IPS-18a (cell line): ENCODE data around the gene FAM184A.

Experiments used
- H3K27ac ChIP-seq: one replicate; pipeline ENCODE4 v1.5.1; 2013; ENCODE audit warnings: low read length
- H3K27me3 ChIP-seq: one replicate; pipeline ENCODE4 v1.6.1; 2013; ENCODE audit warnings: mild to moderate bottlenecking, low read length; ENCODE audit not compliant: control insufficient read depth, insufficient read depth
- H3K36me3 ChIP-seq: one replicate; pipeline ENCODE4 v1.6.1; 2013; ENCODE audit warnings: low read depth, low read length; ENCODE audit not compliant: control insufficient read depth
- H3K4me1 ChIP-seq: one replicate; pipeline ENCODE4 v1.6.1; 2013; ENCODE audit warnings: low read depth, low read length; ENCODE audit not compliant: control insufficient read depth
- H3K4me3 ChIP-seq: one replicate; pipeline ENCODE4 v1.5.1; 2013; ENCODE audit warnings: low read length
- H3K9ac ChIP-seq: one replicate; pipeline ENCODE4 v1.6.1; 2013; ENCODE audit warnings: mild to moderate bottlenecking, low read length, moderate library complexity
- H3K9me3 ChIP-seq: one replicate; pipeline ENCODE4 v1.6.1; 2013; ENCODE audit warnings: low read depth, low read length; ENCODE audit not compliant: control insufficient read depth

The FAM184A gene

GRCh38 chr6:118981884-118982574, 96.4 kb downstream of the FAM184A start:
- no peaks in the 10 kb centered on the region for H3K9me3 ChIP-seq
- no peak overlapping the region for H3K9ac ChIP-seq
- H3K4me3 ChIP-seq, result no peak overlapping the region
- no peak overlapping the region for H3K27ac ChIP-seq
- H3K27me3 ChIP-seq, result no peaks in the 10 kb centered on the region
- H3K4me1 ChIP-seq, result no peaks in the 10 kb centered on the region
- peaks cover 12% of the 10 kb centered on the region for H3K36me3 ChIP-seq

GRCh38 chr6:118980063-118980462, 98.4 kb downstream of the FAM184A start:
- H3K27me3 ChIP-seq, result no peaks in the 10 kb centered on the region
- no peak overlapping the region for H3K4me3 ChIP-seq
- H3K9me3 ChIP-seq, result no peaks in the 10 kb centered on the region
- no peak overlapping the region for H3K9ac ChIP-seq
- H3K27ac ChIP-seq, result no peak overlapping the region
- no peaks in the 10 kb centered on the region for H3K4me1 ChIP-seq
- H3K36me3 ChIP-seq, result peaks cover 14% of the 10 kb centered on the region

- no peaks in the 10 kb centered on the region for H3K4me1 ChIP-seq
- H3K36me3 ChIP-seq, result peaks cover 18% of the 10 kb centered on the region
- no peaks in the 10 kb centered on the region for H3K9me3 ChIP-seq
- H3K27me3 ChIP-seq, result no peaks in the 10 kb centered on the region
- no peak overlapping the region for H3K4me3 ChIP-seq
- no peak overlapping the region for H3K27ac ChIP-seq
- H3K9ac ChIP-seq, result no peak overlapping the region
Measured at GRCh38 chr6:118974790-118975189, 103.7 kb downstream of the FAM184A start.

GRCh38 chr6:118971682-118972081, 106.8 kb downstream of the FAM184A start:
- Histone ChIP-seq H3K4me3 (no peak overlapping the region), H3K9me3 (no peaks in the 10 kb centered on the region), H3K27ac (no peak overlapping the region), H3K9ac (no peak overlapping the region), H3K36me3 (peaks cover 6% of the 10 kb centered on the region), H3K27me3 (no peaks in the 10 kb centered on the region), H3K4me1 (no peaks in the 10 kb centered on the region)

GRCh38 chr6:118970866-118971265, 107.6 kb downstream of the FAM184A start:
- H3K4me1 ChIP-seq, result no peaks in the 10 kb centered on the region
- no peak overlapping the region for H3K4me3 ChIP-seq
- no peaks in the 10 kb centered on the region for H3K9me3 ChIP-seq
- H3K9ac ChIP-seq, result no peak overlapping the region
- no peaks in the 10 kb centered on the region for H3K27me3 ChIP-seq
- peaks cover 6% of the 10 kb centered on the region for H3K36me3 ChIP-seq
- no peak overlapping the region for H3K27ac ChIP-seq

- no peaks in the 10 kb centered on the region for H3K9me3 ChIP-seq
- no peak overlapping the region for H3K4me3 ChIP-seq
- H3K4me1 ChIP-seq, result no peaks in the 10 kb centered on the region
- no peaks in the 10 kb centered on the region for H3K27me3 ChIP-seq
- H3K9ac ChIP-seq, result no peak overlapping the region
- H3K27ac ChIP-seq, result no peak overlapping the region
- no peaks in the 10 kb centered on the region for H3K36me3 ChIP-seq
Measured at GRCh38 chr6:118968416-118968815, 110.0 kb downstream of the FAM184A start.

- no peak overlapping the region for H3K9ac ChIP-seq
- H3K36me3 ChIP-seq, result no peaks in the 10 kb centered on the region
- no peaks in the 10 kb centered on the region for H3K27me3 ChIP-seq
- no peaks in the 10 kb centered on the region for H3K4me1 ChIP-seq
- H3K4me3 ChIP-seq, result no peak overlapping the region
- H3K27ac ChIP-seq, result no peak overlapping the region
- H3K9me3 ChIP-seq, result no peaks in the 10 kb centered on the region
Measured at GRCh38 chr6:118967239-118967638, 111.2 kb downstream of the FAM184A start.

- no peak overlapping the region for H3K9ac ChIP-seq
- no peaks in the 10 kb centered on the region for H3K27me3 ChIP-seq
- H3K36me3 ChIP-seq, result no peaks in the 10 kb centered on the region
- H3K4me1 ChIP-seq, result no peaks in the 10 kb centered on the region
- no peaks in the 10 kb centered on the region for H3K9me3 ChIP-seq
- H3K4me3 ChIP-seq, result no peak overlapping the region
- H3K27ac ChIP-seq, result no peak overlapping the region
Measured at GRCh38 chr6:118965843-118966370, 112.6 kb downstream of the FAM184A start.

GRCh38 chr6:118965371-118965770, 113.1 kb downstream of the FAM184A start:
- no peaks in the 10 kb centered on the region for H3K36me3 ChIP-seq

GRCh38 chr6:118963003-118963402, 115.5 kb downstream of the FAM184A start:
- H3K27ac ChIP-seq, result no peak overlapping the region

More at GRCh38 chr6:118965371-118965770, 113.1 kb downstream of the FAM184A start:
- Histone ChIP-seq H3K9ac (no peak overlapping the region), H3K27ac (no peak overlapping the region), H3K9me3 (no peaks in the 10 kb centered on the region), H3K4me1 (no peaks in the 10 kb centered on the region), H3K4me3 (no peak overlapping the region), H3K27me3 (no peaks in the 10 kb centered on the region)

GRCh38 chr6:118959903-118960302, 118.6 kb downstream of the FAM184A start:
- Histone ChIP-seq H3K9ac (no peak overlapping the region), H3K27me3 (no peaks in the 10 kb centered on the region), H3K4me3 (no peak overlapping the region), H3K4me1 (peaks cover 4% of the 10 kb centered on the region), H3K27ac (peak overlapping the region; percentile 37), H3K9me3 (no peaks in the 10 kb centered on the region), H3K36me3 (no peaks in the 10 kb centered on the region)

More at GRCh38 chr6:118963003-118963402, 115.5 kb downstream of the FAM184A start:
- no peak overlapping the region for H3K4me3 ChIP-seq
- peaks cover 4% of the 10 kb centered on the region for H3K4me1 ChIP-seq
- no peaks in the 10 kb centered on the region for H3K27me3 ChIP-seq
- H3K9me3 ChIP-seq, result no peaks in the 10 kb centered on the region
- no peak overlapping the region for H3K9ac ChIP-seq
- H3K36me3 ChIP-seq, result no peaks in the 10 kb centered on the region

GRCh38 chr6:118953391-118953790, 125.1 kb downstream of the FAM184A start:
- H3K36me3 ChIP-seq, result no peaks in the 10 kb centered on the region
- no peak overlapping the region for H3K27ac ChIP-seq
- no peak overlapping the region for H3K4me3 ChIP-seq
- no peaks in the 10 kb centered on the region for H3K27me3 ChIP-seq
- H3K9me3 ChIP-seq, result no peaks in the 10 kb centered on the region
- H3K4me1 ChIP-seq, result no peaks in the 10 kb centered on the region
- H3K9ac ChIP-seq, result no peak overlapping the region
